Heart left ventricle (tissue), 16 donors: Measurements from ENCODE around the gene PALB2. TPM values are rescaled to one million over a fixed set of nuclear protein-coding genes. Genes with fewer than 3 reads are reported as not detected.

Source experiments
- ATAC-seq, 4 donors: fragments of 200-7000 bp; cut with Tn5 transposase; one replicate each; pipeline ENCODE4 v1.9.1; 2020 to 2022; ENCODE audit warnings: moderate library complexity in 4 of 4, mild to moderate bottlenecking in 3 of 4, moderate number of reproducible peaks in 1 of 4
- DNase-seq, 5 donors: peaks; one replicate each; pipeline ENCODE4 v3.0.0-alpha.2; 2020
- H3K27ac ChIP-seq, 12 donors: fragments of 200-600 bp; sonication (generic) in 4 of 12; one replicate each; pipeline versions ENCODE4 v1.5.0 to v1.8.0; 2016 to 2022; ENCODE audit warnings: mild to moderate bottlenecking in 2 of 12
- H3K27me3 ChIP-seq, 9 donors: fragments of 200-600 bp; sonication (generic) in 2 of 9; one replicate each; pipeline versions ENCODE4 v1.5.1 to v1.8.0; 2016 to 2022; ENCODE audit warnings: mild to moderate bottlenecking in 3 of 9
- H3K36me3 ChIP-seq, 9 donors: fragments of 200-600 bp; sonication (generic) in 2 of 9; one replicate each; pipeline versions ENCODE4 v1.5.0 to v1.8.0; 2018 to 2022; ENCODE audit warnings: mild to moderate bottlenecking in 2 of 9
- H3K4me1 ChIP-seq, 12 donors: fragments of 200-600 bp; sonication (generic) in 4 of 12; one replicate each; pipeline versions ENCODE4 v1.5.0 to v1.8.0; 2016 to 2022; ENCODE audit warnings: mild to moderate bottlenecking in 3 of 12
- H3K4me3 ChIP-seq, 12 donors: fragments of 200-600 bp; sonication (generic) in 4 of 12; one replicate each; pipeline versions ENCODE4 v1.5.0 to v1.8.0; 2017 to 2022; ENCODE audit warnings: mild to moderate bottlenecking in 9 of 12, moderate library complexity in 4 of 12
- H3K9me3 ChIP-seq, 12 donors: fragments of 200-600 bp; sonication (generic) in 4 of 12; one replicate each; pipeline versions ENCODE4 v1.5.0 to v1.8.0; 2016 to 2022; ENCODE audit warnings: mild to moderate bottlenecking in 1 of 12
- CTCF ChIP-seq, 12 donors: fragments of 200-600 bp; sonication (generic) in 4 of 12; IDR thresholded peaks; one replicate each; pipeline versions ENCODE4 v1.5.0 to v1.8.0; 2018 to 2022; ENCODE audit warnings: antibody characterized with exemption in 12 of 12, mild to moderate bottlenecking in 5 of 12
- POLR2A ChIP-seq, 2 donors: fragments of 450-650 bp; IDR thresholded peaks; one replicate each; pipeline ENCODE4 v1.6.1; 2017; ENCODE audit warnings: antibody characterized with exemption in 2 of 2, mild to moderate bottlenecking in 2 of 2, moderate library complexity in 2 of 2
- WGBS, 4 donors: extraction: QIAGEN DNeasy Blood & Tissue Kit in 2 of 4; methylation state at CpG; one replicate each; pipeline versions ENCODE4 v1.1.5 to v1.1.7; 2013 to 2018; 5-methylcytosine and 5-hydroxymethylcytosine counted together
- intact Hi-C, 10 donors: fragments of 100-400 bp; cut with DNase I; formaldehyde crosslinking; loops; one replicate each; pipeline versions ENCODE4 v1.11.1 to v1.14.2; 2022
- polyA plus RNA-seq, 2 donors: library from polyadenylated mRNA; stranded (reverse); fragments of 200-250 nt; gene quantifications; one replicate each; pipeline ENCODE4 v1.2.3, GENCODE V29; 2013
- total RNA-seq, 9 donors: library from RNA; depleted of rRNA in 2 of 9; stranded (reverse); fragments of >200 nt in 2 of 9; fragmentation: NEBNext Ultra II Directional in 3 of 9; extraction: Animal tissue kit (Norgen Biotek cat#: 25700) in 3 of 9; gene quantifications; one replicate each; pipeline versions ENCODE4 v1.1.0 to v1.2.4, GENCODE V29; 2016 to 2023
- donor health status: ischemic (EF 13 %, LVEDD 7.1; RV severe dilation, severe dysfunction).
- donor health status: healthy with polysubstance abuse.
- donor health status: DM: no; HTN: yes; CAD: no.
- donor health status: DM: no; HTN: no; CAD: no.
- donor health status: ischemic (EF 25% LVEDD 6.9; RV normal size, moderate dysfunction).
- donor health status: ischemic (EF 25% LVEDD 5.7; RV mildly dilated, moderate dysfunction).
- donor health status: healthy.
- donor health status: DM: yes; HTN: yes; CAD: no.
- donor health status: ischemic (EF 35%, LVEDD 5.7; RV mildly dilated, moderate dysfunction).
- donor health status: nonischemic (EF 11% LVEDD 7.7; RV severe dilation, severe dysfunction).
- donor health status: DM: yes; HTN: yes; CAD: no.
- donor health status: PGD.
- donor health status: ischemic (EF 29% LVEDD 5.4; RV normal size, mild dysfunction).
- donor health status: nonischemic (EF 23%, LVEDD 6.1; RV moderate dilation, normal function).

PALB2 gene
- total and polyA plus RNA-seq, 11 donors, result 3.4 to 7.4 (median 4.5) TPM

GRCh38 chr16:23687034-23687808 is 46.1 kb upstream of the PALB2 start:
- no peak overlapping the region for H3K4me3 ChIP-seq
- H3K4me1 ChIP-seq, result no peaks in the 10 kb centered on the region
- H3K36me3 ChIP-seq, result peaks cover 0 to 82% (median 71%) of the 10 kb centered on the region in 9 donors
- ATAC-seq, result no peak
- TF ChIP-seq CTCF (IDR thresholded peaks at IDR 0.05), result no peak
- TF ChIP-seq POLR2A (IDR thresholded peaks at IDR 0.05), result no peak
- no peaks in the 10 kb centered on the region for H3K27me3 ChIP-seq
- WGBS, 4 donors, result 94 to 97% (median 96%) methylated on average over 14 to 16 of the region's 16 CpGs
- DNase-seq, result no peak
- no peaks in the 10 kb centered on the region for H3K9me3 ChIP-seq
- no peak overlapping the region for H3K27ac ChIP-seq
- intact Hi-C loops, result no loop called here

GRCh38 chr16:23683487-23683886 is 42.4 kb upstream of the PALB2 start:
- no peaks in the 10 kb centered on the region for H3K9me3 ChIP-seq
- ATAC-seq (no peak), DNase-seq (no peak)
- WGBS, 4 donors, result 84 to 95% (median 91%) methylated on average over 3 of the region's 3 CpGs
- TF ChIP-seq POLR2A (IDR thresholded peaks at IDR 0.05) (no peak), CTCF (IDR thresholded peaks at IDR 0.05) (no peak)
- H3K27me3 ChIP-seq, result no peaks in the 10 kb centered on the region
- H3K4me3 ChIP-seq, result no peak overlapping the region
- intact Hi-C loops, result no loop called here
- H3K27ac ChIP-seq, result no peak overlapping the region
- peaks cover 0 to 72% (median 62%) of the 10 kb centered on the region in 9 donors for H3K36me3 ChIP-seq
- peaks cover 0 to 14% (median 7%) of the 10 kb centered on the region in 12 donors for H3K4me1 ChIP-seq

GRCh38 chr16:23682181-23682580 is 41.1 kb upstream of the PALB2 start:
- ATAC-seq (no peak), DNase-seq (no peak)
- intact Hi-C loops, result no loop called here
- 88 to 94% (median 91%) methylated on average over 1 of the region's 1 CpG for WGBS, 4 donors
- Histone ChIP-seq H3K36me3 (peaks cover 0 to 59% (median 49%) of the 10 kb centered on the region in 9 donors), H3K27me3 (no peaks in the 10 kb centered on the region), H3K4me1 (peaks cover 0 to 18% (median 13%) of the 10 kb centered on the region in 12 donors), H3K9me3 (no peaks in the 10 kb centered on the region), H3K4me3 (no peak overlapping the region), H3K27ac (no peak overlapping the region)
- TF ChIP-seq CTCF (IDR thresholded peaks at IDR 0.05), result no peak
- no peak for TF ChIP-seq POLR2A (IDR thresholded peaks at IDR 0.05)

GRCh38 chr16:23679986-23680336 is 38.9 kb upstream of the PALB2 start:
- 56 to 63% (median 58%) methylated on average over 6 of the region's 6 CpGs for WGBS, 4 donors

More at GRCh38 chr16:23679986-23680336, 38.9 kb upstream of the PALB2 start:
- Histone ChIP-seq H3K27ac (no peak overlapping the region), H3K36me3 (peaks cover 0 to 48% (median 34%) of the 10 kb centered on the region in 9 donors), H3K4me3 (peak overlapping the region in 1 of 12 donors; percentile 71), H3K4me1 (peaks cover 0 to 18% (median 13%) of the 10 kb centered on the region in 12 donors), H3K9me3 (no peaks in the 10 kb centered on the region), H3K27me3 (no peaks in the 10 kb centered on the region)
- TF ChIP-seq POLR2A (IDR thresholded peaks at IDR 0.05) (no peak), CTCF (IDR thresholded peaks at IDR 0.05) (no peak)
- ATAC-seq, result no peak
- intact Hi-C loops, result no loop called here
- no peak for DNase-seq
